Neuronal stem cell (in vitro differentiated cells): Measurements from ENCODE around the gene SPTBN5.

Experiments
- DNase-seq: peaks from one replicate; pipeline ENCODE4 v3.0.0-alpha.2; 2013; ENCODE audit warnings: low spot score
- H2AFZ ChIP-seq: one replicate; pipeline ENCODE4 v1.6.1; 2013; ENCODE audit warnings: mild to moderate bottlenecking, low read length, inconsistent platforms
- H2AK5ac ChIP-seq: 2 replicates; pipeline ENCODE4 v1.6.1; 2013; ENCODE audit warnings: low read depth, mild to moderate bottlenecking, inconsistent platforms, low read length, moderate library complexity, mixed read lengths
- H2BK120ac ChIP-seq: 2 replicates; pipeline ENCODE4 v1.6.1; 2013; ENCODE audit warnings: low read depth, mild to moderate bottlenecking, inconsistent platforms, low read length, moderate library complexity, mixed read lengths
- H2BK12ac ChIP-seq: one replicate; pipeline ENCODE4 v1.6.1; 2013; ENCODE audit warnings: low read length, inconsistent platforms
- H2BK15ac ChIP-seq: 2 replicates; pipeline ENCODE4 v1.6.1; 2013; ENCODE audit warnings: mild to moderate bottlenecking, low read length, inconsistent platforms, mixed read lengths
- H2BK5ac ChIP-seq: one replicate; pipeline ENCODE4 v1.6.1; 2013; ENCODE audit warnings: inconsistent platforms, mild to moderate bottlenecking, low read length, moderate library complexity
- H3K14ac ChIP-seq: one replicate; pipeline ENCODE4 v1.6.1; 2013; ENCODE audit warnings: low read length, inconsistent platforms
- H3K18ac ChIP-seq: 2 replicates; pipeline ENCODE4 v1.6.1; 2013; ENCODE audit warnings: low read length, inconsistent platforms
- H3K23ac ChIP-seq: 2 replicates; pipeline ENCODE4 v1.6.1; 2013; ENCODE audit warnings: low read depth, mild to moderate bottlenecking, mixed read lengths, low read length, inconsistent platforms; ENCODE audit not compliant: poor library complexity
- H3K27ac ChIP-seq: replicated peaks from 3 replicates; pipeline ENCODE4 v1.5.1; 2013; ENCODE audit warnings: low read length, inconsistent platforms
- H3K27me3 ChIP-seq, 3 experiments: 2 replicates each; pipeline ENCODE4 v1.6.1; 2013; ENCODE audit warnings: low read length in 3 of 3, mild to moderate bottlenecking in 2 of 3, inconsistent platforms in 1 of 3, low read depth in 1 of 3, mixed read lengths in 1 of 3, moderate library complexity in 1 of 3; ENCODE audit not compliant: control insufficient read depth in 3 of 3, insufficient read depth in 3 of 3
- H3K36me3 ChIP-seq, 2 donors: replicated peaks in 1 of 2; 2 replicates each; pipeline ENCODE4 v1.6.1; 2013; ENCODE audit warnings: low read length in 2 of 2; ENCODE audit not compliant: control insufficient read depth in 2 of 2, insufficient read depth in 2 of 2
- H3K4ac ChIP-seq: 2 replicates; pipeline ENCODE4 v1.6.1; 2013; ENCODE audit warnings: inconsistent platforms, mild to moderate bottlenecking, low read length, moderate library complexity
- H3K4me1 ChIP-seq, 2 donors: 1 replicate in 1 of 2; 2 replicates in 1 of 2; pipeline ENCODE4 v1.6.1; 2013; ENCODE audit warnings: low read length in 2 of 2, low read depth in 1 of 2; ENCODE audit not compliant: control insufficient read depth in 2 of 2, insufficient read depth in 1 of 2
- H3K4me2 ChIP-seq: one replicate; pipeline ENCODE4 v1.6.1; 2013; ENCODE audit warnings: mild to moderate bottlenecking, low read length, inconsistent platforms; ENCODE audit not compliant: insufficient read depth, poor library complexity, severe bottlenecking
- H3K4me3 ChIP-seq, 2 donors: 2 replicates each; pipeline ENCODE4 v1.5.1; 2013; ENCODE audit warnings: low read length in 2 of 2, mild to moderate bottlenecking in 2 of 2, inconsistent platforms in 1 of 2, moderate library complexity in 1 of 2
- H3K79me1 ChIP-seq: one replicate; pipeline ENCODE4 v1.6.1; 2013; ENCODE audit warnings: low read depth, mild to moderate bottlenecking, inconsistent platforms, low read length, moderate library complexity
- H3K9ac ChIP-seq: one replicate; pipeline ENCODE4 v1.6.1; 2013; ENCODE audit warnings: mild to moderate bottlenecking, low read depth, low read length, inconsistent platforms; ENCODE audit not compliant: poor library complexity
- H3K9me3 ChIP-seq, 2 donors: replicated peaks in 1 of 2; 2 replicates each; pipeline versions ENCODE3 to v1.6.1; 2013; ENCODE audit warnings: low read length in 2 of 2, mild to moderate bottlenecking in 2 of 2, inconsistent platforms in 1 of 2, low read depth in 1 of 2, mixed read lengths in 1 of 2, moderate library complexity in 1 of 2; ENCODE audit not compliant: control insufficient read depth in 2 of 2, insufficient read depth in 1 of 2
- H4K8ac ChIP-seq: one replicate; pipeline ENCODE4 v1.6.1; 2013; ENCODE audit warnings: low read depth, mild to moderate bottlenecking, inconsistent platforms, low read length, moderate library complexity
- H4K91ac ChIP-seq: one replicate; pipeline ENCODE4 v1.6.1; 2013; ENCODE audit warnings: low read length, low read depth, mild to moderate bottlenecking, inconsistent platforms; ENCODE audit not compliant: poor library complexity
- WGBS, 2 donors: extraction: QIAGEN DNeasy Blood & Tissue Kit; methylation state at CpG; one replicate each; pipeline ENCODE4 v1.1.7; 2013; ENCODE audit warnings: missing lambda C conversion rate in 2 of 2, mixed read lengths in 1 of 2; ENCODE audit not compliant: insufficient read length in 2 of 2, insufficient replicate concordance in 1 of 2; ENCODE audit errors: extremely low coverage in 2 of 2; 5-methylcytosine and 5-hydroxymethylcytosine counted together

SPTBN5 gene

DNA sequence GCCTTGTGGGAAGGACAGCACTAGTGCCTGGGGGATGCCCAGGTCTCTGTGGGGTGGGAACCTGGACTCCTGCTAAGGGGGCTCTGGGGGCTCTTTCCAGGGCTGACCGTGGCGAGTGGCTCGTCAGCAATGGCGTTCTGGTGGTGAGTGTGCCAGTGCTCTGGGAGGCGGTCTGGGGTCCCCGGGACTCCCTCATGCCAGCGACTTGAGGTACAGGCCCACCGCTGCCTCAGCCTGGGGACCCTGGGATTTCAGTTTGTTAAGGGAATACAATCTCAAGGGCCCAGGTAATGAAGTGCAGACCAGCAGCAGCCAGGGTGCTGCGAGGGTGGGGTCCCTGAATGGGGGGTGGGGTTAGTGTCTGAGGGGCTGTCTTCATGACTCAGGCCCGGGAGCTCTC, 52.7 kb downstream of the SPTBN5 start:
- no peak overlapping the region for H2BK15ac ChIP-seq
- no peak overlapping the region for H3K4ac ChIP-seq
- no peak overlapping the region for H4K91ac ChIP-seq
- no peak overlapping the region for H3K4me2 ChIP-seq
- H3K36me3 ChIP-seq, result peaks cover 13 to 35% of the 10 kb centered on the region in 2 donors
- no peak overlapping the region for H2AFZ ChIP-seq
- H3K14ac ChIP-seq, result no peak overlapping the region
- H4K8ac ChIP-seq, result no peak overlapping the region
- WGBS, 2 donors, result no CpG with 5 or more reads among the region's 10 CpGs
- H3K4me1 ChIP-seq, result no peaks in the 10 kb centered on the region
- peak overlapping the region; percentile 42 for H2BK5ac ChIP-seq
- no peak for DNase-seq
- no peak overlapping the region for H2BK120ac ChIP-seq
- no peaks in the 10 kb centered on the region for H3K27me3 ChIP-seq
- peak overlapping the region; percentile 60 for H3K9ac ChIP-seq
- no peak overlapping the region for H2BK12ac ChIP-seq
- no peak overlapping the region for H3K4me3 ChIP-seq
- no peak overlapping the region for H2AK5ac ChIP-seq
- H3K79me1 ChIP-seq, result peaks cover 7% of the 10 kb centered on the region
- no peak overlapping the region for H3K27ac ChIP-seq
- H3K9me3 ChIP-seq, result no peaks in the 10 kb centered on the region
- no peak overlapping the region for H3K23ac ChIP-seq
- H3K18ac ChIP-seq, result peak overlapping the region; percentile 6

DNA sequence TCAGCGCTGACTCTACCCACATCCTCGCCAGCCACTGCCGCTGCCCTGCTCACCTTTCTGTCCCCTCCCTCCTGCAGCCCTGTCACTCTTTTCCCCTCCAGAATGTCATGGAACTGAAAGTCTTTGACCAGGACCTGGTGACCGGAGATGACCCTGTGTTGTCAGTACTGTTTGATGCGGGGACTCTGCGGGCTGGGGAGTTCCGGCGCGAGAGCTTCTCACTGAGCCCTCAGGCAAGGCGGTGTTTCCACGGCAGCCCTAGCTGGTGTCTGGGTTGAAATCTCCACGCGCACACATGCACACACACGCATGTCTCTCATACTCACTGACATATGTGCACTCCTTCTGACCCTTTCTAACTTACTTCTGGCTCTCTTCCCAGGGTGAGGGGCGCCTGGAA, 53.2 kb downstream of the SPTBN5 start:
- H3K9ac ChIP-seq, result no peak overlapping the region
- peaks cover 7% of the 10 kb centered on the region for H3K79me1 ChIP-seq
- H2BK12ac ChIP-seq, result no peak overlapping the region
- no peak overlapping the region for H4K8ac ChIP-seq
- no peak overlapping the region for H2BK120ac ChIP-seq
- peaks cover 13 to 35% of the 10 kb centered on the region in 2 donors for H3K36me3 ChIP-seq
- no peaks in the 10 kb centered on the region for H3K4me1 ChIP-seq
- H2BK15ac ChIP-seq, result no peak overlapping the region
- H3K18ac ChIP-seq, result peak overlapping the region; percentile 6
- peak overlapping the region; percentile 75 for H3K23ac ChIP-seq
- no peaks in the 10 kb centered on the region for H3K9me3 ChIP-seq
- H3K27me3 ChIP-seq, result no peaks in the 10 kb centered on the region
- no peak overlapping the region for H2AK5ac ChIP-seq
- H3K4me2 ChIP-seq, result no peak overlapping the region
- H3K14ac ChIP-seq, result no peak overlapping the region
- no CpG with 5 or more reads among the region's 15 CpGs for WGBS, 2 donors
- H4K91ac ChIP-seq, result no peak overlapping the region
- H2AFZ ChIP-seq, result no peak overlapping the region
- DNase-seq, result no peak
- H3K27ac ChIP-seq, result no peak overlapping the region
- H3K4ac ChIP-seq, result no peak overlapping the region
- peak overlapping the region; percentile 42 for H2BK5ac ChIP-seq
- no peak overlapping the region for H3K4me3 ChIP-seq

DNA sequence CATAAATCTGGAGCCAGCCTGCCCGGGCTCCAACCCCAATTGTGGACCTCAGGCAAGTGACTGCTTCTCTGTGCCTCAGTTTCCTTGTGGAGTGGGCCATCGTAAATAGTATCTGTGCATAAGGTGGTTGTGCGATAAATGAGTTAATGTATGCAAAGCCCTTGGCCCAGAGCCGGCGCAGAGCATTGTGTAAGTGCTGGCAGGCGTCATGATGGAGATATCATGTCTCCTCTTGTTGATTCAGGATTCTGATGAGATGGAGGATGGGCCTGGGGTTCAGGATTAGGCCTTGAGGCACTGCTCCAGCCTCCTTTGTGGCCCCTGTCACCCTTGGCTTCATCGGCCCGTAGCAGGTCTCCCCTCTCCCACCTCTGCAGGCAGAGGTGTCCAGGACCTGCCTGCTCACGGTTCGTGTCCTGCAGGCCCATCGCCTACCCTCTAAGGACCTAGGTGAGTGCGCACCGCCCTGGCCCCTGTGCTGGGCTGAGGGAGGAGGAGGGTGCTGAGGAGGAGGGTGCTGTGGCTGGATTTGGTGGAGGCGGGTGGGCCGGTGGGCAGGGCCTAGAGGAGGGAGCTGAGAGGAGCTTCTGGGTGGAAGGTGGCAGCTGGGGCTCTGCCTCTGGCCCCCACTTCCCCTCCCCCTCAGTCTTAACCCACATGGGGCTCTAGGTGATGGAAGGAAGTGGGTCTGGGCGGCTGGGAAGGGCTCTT, 53.9 kb downstream of the SPTBN5 start:
- Histone ChIP-seq H4K8ac (no peak overlapping the region), H2BK12ac (no peak overlapping the region), H2AK5ac (no peak overlapping the region), H2BK5ac (peak overlapping the region; percentile 42), H3K18ac (peak overlapping the region; percentile 83), H2AFZ (no peak overlapping the region), H2BK120ac (no peak overlapping the region), H3K27ac (no peak overlapping the region), H3K27me3 (no peaks in the 10 kb centered on the region), H3K36me3 (peaks cover 12 to 28% of the 10 kb centered on the region in 2 donors), H3K4me1 (no peaks in the 10 kb centered on the region), H3K4me3 (peak overlapping the region in 1 of 2 donors; percentile 29), H3K4me2 (no peak overlapping the region), H3K14ac (peak overlapping the region; percentile 71), H3K4ac (no peak overlapping the region), H4K91ac (no peak overlapping the region), H2BK15ac (no peak overlapping the region), H3K23ac (peak overlapping the region; percentile 75), H3K79me1 (peaks cover 7% of the 10 kb centered on the region), H3K9me3 (no peaks in the 10 kb centered on the region), H3K9ac (peak overlapping the region; percentile 84)
- no CpG with 5 or more reads among the region's 16 CpGs for WGBS, 2 donors
- DNase-seq, result no peak

DNA sequence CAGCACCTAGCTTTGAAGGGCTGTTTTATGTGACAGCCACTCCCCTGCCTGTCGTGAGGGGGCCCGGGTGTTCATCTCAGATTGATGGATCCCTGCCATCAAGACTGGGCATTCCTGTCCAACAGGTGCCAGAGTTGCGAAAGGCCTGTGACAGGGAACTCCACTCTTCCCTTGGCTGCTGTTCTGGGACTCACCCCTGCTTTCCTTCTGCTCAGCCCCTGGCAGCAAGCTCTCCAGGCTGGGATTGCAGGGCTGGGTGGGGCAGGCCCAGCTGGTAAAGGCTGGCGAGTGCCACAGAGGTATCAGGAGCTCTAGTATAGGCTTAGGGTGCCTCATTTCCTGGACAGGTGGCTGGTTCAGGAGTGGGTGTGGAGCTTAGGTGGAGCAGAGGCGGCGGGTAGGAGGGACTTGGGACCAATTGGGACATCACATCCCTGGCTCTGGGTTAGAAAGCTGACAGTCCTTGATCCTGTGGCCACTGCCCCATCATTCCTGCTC, 55.4 kb downstream of the SPTBN5 start, which contains the start of gene PLA2G4B:
TSS of gene PLA2G4B (plus strand) at position 448 of the 498 bp plus-strand sequence. CDS start 67 bp downstream, outside the sequence.
- H3K9me3 ChIP-seq, result no peaks in the 10 kb centered on the region
- H2BK12ac ChIP-seq, result peak within 1 kb of the TSS; percentile 16
- H3K14ac ChIP-seq, result peak within 1 kb of the TSS; percentile 75
- H2BK15ac ChIP-seq, result no peak within 1 kb of the TSS
- H3K79me1 ChIP-seq, result peaks cover 7% of the 10 kb centered on the region
- no peak within 1 kb of the TSS for H3K4me2 ChIP-seq
- no peak within 1 kb of the TSS for H3K4ac ChIP-seq
- H3K9ac ChIP-seq, result peak within 1 kb of the TSS; percentile 44
- H2BK5ac ChIP-seq, result peak within 1 kb of the TSS; percentile 53
- H2AK5ac ChIP-seq, result peak within 1 kb of the TSS; percentile 63
- no peak within 1 kb of the TSS for H2AFZ ChIP-seq
- peak within 1 kb of the TSS; percentile 17 for H4K8ac ChIP-seq
- H3K27ac ChIP-seq, result no peak within 1 kb of the TSS
- H4K91ac ChIP-seq, result no peak within 1 kb of the TSS
- peak within 1 kb of the TSS; percentile 71 for H3K18ac ChIP-seq
- no peak within 1 kb of the TSS for H2BK120ac ChIP-seq
- peaks cover 13 to 19% of the 10 kb centered on the region in 2 donors for H3K36me3 ChIP-seq
- H3K27me3 ChIP-seq, result no peaks in the 10 kb centered on the region
- no peak within 1 kb of the TSS for H3K4me3 ChIP-seq
- no peak for DNase-seq
- H3K23ac ChIP-seq, result peak within 1 kb of the TSS; percentile 73
- no CpG with 5 or more reads among the region's 6 CpGs for WGBS, 2 donors
- no peaks in the 10 kb centered on the region for H3K4me1 ChIP-seq
